GM18499 (cell line): ENCODE measurements around the gene MIOX.
"Not testable (repeated sequence)": the region's sequence is repeated elsewhere in the genome, so short reads cannot be mapped to it uniquely, and the experiment has no call there.

Source experiments
- ATAC-seq: cut with Tn5 transposase; IDR thresholded peaks from one replicate; pipeline ENCODE4 v1.9.1; 2021; ENCODE audit warnings: moderate number of reproducible peaks; ENCODE audit not compliant: insufficient read depth, unreplicated experiment

The MIOX gene

GRCh38 chr22:50526108-50526833 is 39.6 kb downstream of the MIOX start:
- no peak for ATAC-seq

GRCh38 chr22:50526834-50527801 is 40.5 kb downstream of the MIOX start:
- no peak for ATAC-seq

GRCh38 chr22:50527921-50528681 is 41.4 kb downstream of the MIOX start:
- ATAC-seq, result no peak

- ATAC-seq, result no peak
Observed at GRCh38 chr22:50528682-50529415, 42.2 kb downstream of the MIOX start.

GRCh38 chr22:50529416-50529896 is 42.8 kb downstream of the MIOX start:
- no peak for ATAC-seq

- ATAC-seq, result no peak
Observed at GRCh38 chr22:50529897-50530579, 43.4 kb downstream of the MIOX start, which contains the start of gene TYMP. TSS of gene TYMP (minus strand) at chr22:50530012. CDS start at chr22:50529709, 303 bp downstream.

- no peak for ATAC-seq
Observed at GRCh38 chr22:50530580-50530876, 43.9 kb downstream of the MIOX start.

- no peak for ATAC-seq
Observed at GRCh38 chr22:50530877-50531545, 44.4 kb downstream of the MIOX start.

GRCh38 chr22:50531546-50531961 is 44.9 kb downstream of the MIOX start:
- ATAC-seq, result no peak

- ATAC-seq, result no peak
Observed at GRCh38 chr22:50531962-50532674, 45.5 kb downstream of the MIOX start.

- no peak for ATAC-seq
Observed at GRCh38 chr22:50532824-50533796, 46.5 kb downstream of the MIOX start.

- not testable (repeated sequence) for ATAC-seq
Observed at GRCh38 chr22:50533856-50534711, 47.4 kb downstream of the MIOX start.

- ATAC-seq, result no peak
Observed at GRCh38 chr22:50535113-50535512, 48.5 kb downstream of the MIOX start.

- ATAC-seq, result no peak
Observed at GRCh38 chr22:50536226-50536625, 49.6 kb downstream of the MIOX start.

- ATAC-seq, result no peak
Observed at GRCh38 chr22:50537765-50538164, 51.1 kb downstream of the MIOX start.
